Adrenal gland (tissue), 12 donors: ENCODE measurements around the gene NRK. TPM values are rescaled to one million over a fixed set of nuclear protein-coding genes. Genes with fewer than 3 reads are reported as not detected.

Experiments used
- DNase-seq, 7 donors: peaks; one replicate each; pipeline ENCODE4 v3.0.0-alpha.2; 2019 to 2020
- H3K27ac ChIP-seq, 5 donors: fragments of 200-600 bp; sonication (generic) in 4 of 5; 1 replicate in 3 of 5; 2 replicates in 2 of 5; pipeline versions ENCODE4 v1.5.1 to v1.8.0; 2016 to 2020; ENCODE audit warnings: mild to moderate bottlenecking in 1 of 5
- H3K27me3 ChIP-seq: fragments of 200-600 bp; 2 replicates; pipeline ENCODE4 v1.8.0; 2021
- H3K36me3 ChIP-seq, 2 donors: fragments of 200-600 bp; replicated peaks in 1 of 2; 1 replicate in 1 of 2; 2 replicates in 1 of 2; pipeline versions ENCODE4 v1.5.1 to v1.8.0; 2018 to 2022
- H3K4me1 ChIP-seq, 2 donors: fragments of 200-600 bp; replicated peaks in 1 of 2; 1 replicate in 1 of 2; 2 replicates in 1 of 2; pipeline versions ENCODE4 v1.5.1 to v1.8.0; 2018 to 2021
- H3K4me3 ChIP-seq, 4 donors: fragments of 200-600 bp; sonication (generic) in 3 of 4; one replicate each; pipeline ENCODE4 v1.5.1; 2016 to 2018
- H3K9me3 ChIP-seq, 3 donors: fragments of 200-600 bp; sonication (generic) in 1 of 3; replicated peaks in 1 of 3; 1 replicate in 2 of 3; 2 replicates in 1 of 3; pipeline versions ENCODE4 v1.5.1 to v1.8.0; 2016 to 2021
- CTCF ChIP-seq, 6 experiments: fragments of 450-650 bp in 4 of 6; fragments of 200-600 bp in 2 of 6; sonication (generic) in 1 of 6; IDR thresholded peaks; 1 replicate in 5 of 6; 2 replicates in 1 of 6; pipeline versions ENCODE4 v1.5.1 to v1.8.0; 2016 to 2021; ENCODE audit warnings: antibody characterized with exemption in 6 of 6, mild to moderate bottlenecking in 2 of 6, moderate library complexity in 1 of 6
- POLR2A ChIP-seq, 2 donors: fragments of 450-650 bp; IDR thresholded peaks; one replicate each; pipeline ENCODE4 v1.6.1; 2017; ENCODE audit warnings: antibody characterized with exemption in 2 of 2, mild to moderate bottlenecking in 2 of 2, moderate library complexity in 1 of 2
- WGBS, 4 donors: extraction: QIAGEN DNeasy Blood & Tissue Kit in 2 of 4; methylation state at CpG; one replicate each; pipeline versions ENCODE4 v1.1.5 to v1.1.7; 2013 to 2017; 5-methylcytosine and 5-hydroxymethylcytosine counted together
- intact Hi-C, 2 donors: fragments of 100-400 bp; cut with DNase I; formaldehyde crosslinking; loops; one replicate each; pipeline versions ENCODE4 v1.14.1 to v1.15.0; 2022 to 2023
- polyA plus RNA-seq, 3 donors: library from polyadenylated mRNA; stranded (reverse); fragments of 200-250 nt in 2 of 3; fragments of 350-450 nt in 1 of 3; fragmentation: Illumina TruSeq in 1 of 3; extraction: RNeasy Lipid Tissue Mini Kit (QIAGEN cat#74804) in 1 of 3; gene quantifications; one replicate each; pipeline ENCODE4 v1.2.3, GENCODE V29; 2013 to 2014
- total RNA-seq, 9 donors: library from RNA; depleted of rRNA in 4 of 9; stranded (reverse); fragments of >200 nt in 4 of 9; fragments of 120-200 nt in 1 of 9; fragmentation: NEBNext Ultra II Directional in 1 of 9; extraction: Animal tissue kit (Norgen Biotek cat#: 25700) in 1 of 9; gene quantifications; one replicate each; pipeline versions ENCODE4 v1.1.0 to v1.2.4, GENCODE V29; 2013 to 2023
- donor health status: healthy with polysubstance abuse.
- donor health status: Bipolar disorder and iron deficiency.
- donor health status: DM: yes; HTN: yes; CAD: no.
- donor health status: DM: no; HTN: no; CAD: no.
- donor health status: DM: no; HTN: no; CAD: no.
- donor health status: DM: yes; HTN: yes; CAD: no.

Gene NRK
- total and polyA plus RNA-seq, 12 donors, result 12.2 to 213 (median 37.2) TPM

DNA sequence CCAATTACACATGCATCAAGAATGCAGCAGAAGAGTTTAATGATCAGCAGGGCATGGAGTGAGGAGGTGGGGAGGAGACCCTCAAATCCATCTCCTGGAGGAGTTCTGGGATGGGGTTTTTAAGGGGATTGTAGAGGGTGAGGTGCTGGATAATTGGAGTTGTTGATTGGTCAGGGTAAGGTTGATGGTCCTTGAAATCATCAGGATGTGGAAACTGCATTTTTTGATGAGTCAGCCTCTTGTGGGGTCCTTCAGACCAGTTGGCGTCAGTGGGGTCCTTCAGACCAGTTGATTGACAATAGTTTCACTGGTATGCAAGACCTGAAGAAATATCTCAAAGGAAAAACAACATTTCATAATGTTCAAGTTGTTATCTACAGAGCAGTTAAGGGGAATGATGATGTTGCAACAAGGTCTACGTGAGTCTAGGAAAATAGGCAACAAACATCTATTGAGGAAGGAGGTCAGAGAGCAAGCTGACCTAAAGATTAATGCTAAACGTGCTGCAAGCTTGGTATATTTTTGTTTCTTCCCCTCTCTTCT, 88.3 kb downstream of the NRK start:
- no peaks in the 10 kb centered on the region for H3K27me3 ChIP-seq
- no peaks in the 10 kb centered on the region for H3K36me3 ChIP-seq
- TF ChIP-seq CTCF (IDR thresholded peaks at IDR 0.05) (no peak), POLR2A (IDR thresholded peaks at IDR 0.05) (no peak)
- no peak for DNase-seq
- no peaks in the 10 kb centered on the region for H3K4me1 ChIP-seq
- H3K4me3 ChIP-seq, result no peak overlapping the region
- no peak overlapping the region for H3K27ac ChIP-seq
- 38 to 57% (median 46%) methylated on average over 3 of the region's 3 CpGs for WGBS, 4 donors
- intact Hi-C loops, result no loop called here
- H3K9me3 ChIP-seq, result no peaks in the 10 kb centered on the region

GRCh38 chrX:105945266-105945665, 122.9 kb downstream of the NRK start:
- intact Hi-C loops, result no loop called here
- no peaks in the 10 kb centered on the region for H3K27me3 ChIP-seq
- DNase-seq, result no peak
- no peak overlapping the region for H3K4me3 ChIP-seq
- no peak overlapping the region for H3K27ac ChIP-seq
- no peaks in the 10 kb centered on the region for H3K36me3 ChIP-seq
- no peaks in the 10 kb centered on the region for H3K9me3 ChIP-seq
- 73 to 90% (median 81%) methylated on average over 3 of the region's 3 CpGs for WGBS, 4 donors
- no peaks in the 10 kb centered on the region for H3K4me1 ChIP-seq
- TF ChIP-seq POLR2A (IDR thresholded peaks at IDR 0.05) (no peak), CTCF (IDR thresholded peaks at IDR 0.05) (no peak)

DNA sequence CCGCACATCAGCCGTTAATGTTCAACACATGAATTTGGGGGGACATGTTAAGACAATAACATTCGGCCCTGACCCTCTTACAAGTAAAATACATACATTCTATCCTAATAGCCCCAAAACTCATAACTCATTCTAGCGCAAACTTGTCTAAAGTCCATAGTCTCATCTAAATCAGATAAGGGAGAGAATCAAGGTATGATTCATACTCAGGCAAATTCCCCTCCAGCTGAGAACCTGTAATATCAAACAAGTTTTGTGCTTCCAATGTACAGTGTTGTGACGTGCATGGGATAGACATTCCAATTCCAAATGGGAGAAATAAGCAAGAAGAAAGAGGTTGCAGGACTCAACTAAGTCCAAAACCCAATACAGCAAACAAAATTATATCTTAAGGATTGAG, 147.1 kb downstream of the NRK start:
- H3K4me3 ChIP-seq, result no peak overlapping the region
- no peaks in the 10 kb centered on the region for H3K27me3 ChIP-seq
- intact Hi-C loops, result no loop called here
- DNase-seq, result no peak
- H3K36me3 ChIP-seq, result no peaks in the 10 kb centered on the region
- H3K27ac ChIP-seq, result no peak overlapping the region
- WGBS, 4 donors, result 74 to 90% (median 81%) methylated on average over 4 to 5 of the region's 5 CpGs
- TF ChIP-seq POLR2A (IDR thresholded peaks at IDR 0.05) (no peak), CTCF (IDR thresholded peaks at IDR 0.05) (no peak)
- H3K4me1 ChIP-seq, result no peaks in the 10 kb centered on the region
- H3K9me3 ChIP-seq, result no peaks in the 10 kb centered on the region

- H3K27ac ChIP-seq, result no peak overlapping the region
- DNase-seq, result no peak
- 29 to 56% (median 48%) methylated on average over 1 to 3 of the region's 3 CpGs for WGBS, 4 donors
- TF ChIP-seq CTCF (IDR thresholded peaks at IDR 0.05), result no peak
- no peak for TF ChIP-seq POLR2A (IDR thresholded peaks at IDR 0.05)
- intact Hi-C loops, result no loop called here
- no peaks in the 10 kb centered on the region for H3K36me3 ChIP-seq
- H3K4me1 ChIP-seq, result no peaks in the 10 kb centered on the region
- no peaks in the 10 kb centered on the region for H3K27me3 ChIP-seq
- H3K4me3 ChIP-seq, result no peak overlapping the region
- H3K9me3 ChIP-seq, result no peaks in the 10 kb centered on the region
Measured at GRCh38 chrX:105972690-105973386, 150.5 kb downstream of the NRK start.
